Esophagus squamous epithelium (tissue), 5 donors: Measurements from ENCODE around the gene WRAP73. TPM values are rescaled to one million over a fixed set of nuclear protein-coding genes. Genes with fewer than 3 reads are reported as not detected.

Source experiments
- DNase-seq: peaks from one replicate; lab custom pipeline; 2025; lab: John Stamatoyannopoulos, UW
- H3K27ac ChIP-seq, 4 donors: fragments of 200-600 bp; sonication (generic); one replicate each; pipeline ENCODE4 v1.5.1; 2016 to 2019; ENCODE audit warnings: mild to moderate bottlenecking in 1 of 4
- H3K27me3 ChIP-seq, 4 donors: fragments of 200-600 bp; sonication (generic); 1 replicate in 3 of 4; 2 replicates in 1 of 4; pipeline versions ENCODE4 v1.5.1 to v1.6.0; 2017 to 2021; ENCODE audit warnings: antibody characterized with exemption in 1 of 4
- H3K36me3 ChIP-seq, 3 donors: fragments of 200-600 bp; sonication (generic); one replicate each; pipeline ENCODE4 v1.5.1; 2016 to 2019
- H3K4me1 ChIP-seq, 3 donors: fragments of 200-600 bp; sonication (generic); one replicate each; pipeline ENCODE4 v1.5.1; 2017 to 2019
- H3K4me3 ChIP-seq, 4 donors: fragments of 200-600 bp; sonication (generic); 1 replicate in 3 of 4; 2 replicates in 1 of 4; pipeline ENCODE4 v1.5.1; 2016 to 2019; ENCODE audit warnings: mild to moderate bottlenecking in 2 of 4, moderate library complexity in 1 of 4
- H3K9me3 ChIP-seq, 3 donors: fragments of 200-600 bp; sonication (generic); one replicate each; pipeline ENCODE4 v1.5.1; 2016 to 2019
- CTCF ChIP-seq, 6 experiments: fragments of 450-650 bp in 4 of 6; fragments of 200-600 bp in 2 of 6; sonication (generic) in 2 of 6; IDR thresholded peaks; one replicate each; pipeline ENCODE4 v1.5.1; 2016 to 2019; ENCODE audit warnings: antibody characterized with exemption in 6 of 6, mild to moderate bottlenecking in 4 of 6, moderate library complexity in 4 of 6
- POLR2A ChIP-seq, 4 donors: fragments of 450-650 bp; IDR thresholded peaks; one replicate each; pipeline ENCODE4 v1.6.1; 2017; ENCODE audit warnings: antibody characterized with exemption in 4 of 4, mild to moderate bottlenecking in 4 of 4, moderate library complexity in 3 of 4
- WGBS, 2 donors: methylation state at CpG; one replicate each; pipeline ENCODE4 v1.1.5; 2018; 5-methylcytosine and 5-hydroxymethylcytosine counted together
- intact Hi-C: fragments of 100-400 bp; cut with DNase I; formaldehyde crosslinking; loops from one replicate; pipeline ENCODE4 v1.15.0; 2022
- total RNA-seq, 4 donors: library from RNA; depleted of rRNA; stranded (reverse); fragments of >200 nt; gene quantifications; one replicate each; pipeline ENCODE4 v1.1.0, GENCODE V29; 2016
- donor health status: DM: yes; HTN: yes; CAD: no.

Gene WRAP73
- total RNA-seq, 4 donors from 2014 or later = 7.6 to 17.2 (median 11.8) TPM

- intact Hi-C loops = no loop called here
- no peak for DNase-seq
- Histone ChIP-seq H3K36me3 (no peaks in the 10 kb centered on the region), H3K27me3 (peaks cover 0 to 41% (median 0%) of the 10 kb centered on the region in 4 donors), H3K4me1 (peaks cover 8 to 27% (median 8%) of the 10 kb centered on the region in 3 donors), H3K4me3 (no peak overlapping the region), H3K9me3 (no peaks in the 10 kb centered on the region), H3K27ac (no peak overlapping the region)
- WGBS, 2 donors = 58 to 90% methylated on average over 13 to 17 of the region's 18 CpGs
- no peak for TF ChIP-seq CTCF (IDR thresholded peaks at IDR 0.05)
- no peak for TF ChIP-seq POLR2A (IDR thresholded peaks at IDR 0.05)
These were observed 29.2 kb upstream of the WRAP73 start for GRCh38 chr1:3679098-3679555.

GRCh38 chr1:3678361-3679097 lies 28.6 kb upstream of the WRAP73 start:
- no peaks in the 10 kb centered on the region for H3K36me3 ChIP-seq
- 43 to 50% methylated on average over 1 to 8 of the region's 21 CpGs for WGBS, 2 donors
- intact Hi-C loops = no loop called here
- peaks cover 7 to 24% (median 8%) of the 10 kb centered on the region in 3 donors for H3K4me1 ChIP-seq
- peaks cover 0 to 40% (median 0%) of the 10 kb centered on the region in 4 donors for H3K27me3 ChIP-seq
- TF ChIP-seq POLR2A (IDR thresholded peaks at IDR 0.05) = no peak
- TF ChIP-seq CTCF (IDR thresholded peaks at IDR 0.05) = no peak
- H3K4me3 ChIP-seq = no peak overlapping the region
- H3K27ac ChIP-seq = no peak overlapping the region
- no peak for DNase-seq
- no peaks in the 10 kb centered on the region for H3K9me3 ChIP-seq

- intact Hi-C loops = no loop called here
- Histone ChIP-seq H3K27me3 (peaks cover 0 to 42% (median 0%) of the 10 kb centered on the region in 4 donors), H3K4me1 (peaks cover 7 to 24% (median 8%) of the 10 kb centered on the region in 3 donors), H3K36me3 (no peaks in the 10 kb centered on the region), H3K9me3 (no peaks in the 10 kb centered on the region), H3K27ac (peak overlapping the region in 1 of 4 donors; percentile 14), H3K4me3 (no peak overlapping the region)
- TF ChIP-seq CTCF (IDR thresholded peaks at IDR 0.05) (no peak), POLR2A (IDR thresholded peaks at IDR 0.05) (no peak)
- WGBS, 2 donors = 61 to 63% methylated on average over 5 of the region's 5 CpGs
- DNase-seq = no peak
These were observed 27.6 kb upstream of the WRAP73 start for GRCh38 chr1:3677484-3677883.

- H3K9me3 ChIP-seq = no peaks in the 10 kb centered on the region
- intact Hi-C loops = no loop called here
- no peak for TF ChIP-seq CTCF (IDR thresholded peaks at IDR 0.05)
These were observed 26.9 kb upstream of the WRAP73 start for GRCh38 chr1:3676581-3677470.

More at GRCh38 chr1:3676581-3677470, 26.9 kb upstream of the WRAP73 start:
- peaks cover 7 to 26% (median 8%) of the 10 kb centered on the region in 3 donors for H3K4me1 ChIP-seq
- peaks cover 0 to 45% (median 0%) of the 10 kb centered on the region in 4 donors for H3K27me3 ChIP-seq
- DNase-seq = no peak
- H3K27ac ChIP-seq = peak overlapping the region in 1 of 4 donors; percentile 14
- WGBS, 2 donors = 64 to 78% methylated on average over 5 to 7 of the region's 22 CpGs
- H3K4me3 ChIP-seq = no peak overlapping the region
- H3K36me3 ChIP-seq = no peaks in the 10 kb centered on the region
